ENCODE results near the gene LIG3.
A peak's percentile ranks its signal among the peaks of the same experiment; 100 is the strongest.
"Not testable (repeated sequence)": the region's sequence is repeated elsewhere in the genome, so short reads cannot be mapped to it uniquely, and the experiment has no call there.

Gene LIG3

DNA sequence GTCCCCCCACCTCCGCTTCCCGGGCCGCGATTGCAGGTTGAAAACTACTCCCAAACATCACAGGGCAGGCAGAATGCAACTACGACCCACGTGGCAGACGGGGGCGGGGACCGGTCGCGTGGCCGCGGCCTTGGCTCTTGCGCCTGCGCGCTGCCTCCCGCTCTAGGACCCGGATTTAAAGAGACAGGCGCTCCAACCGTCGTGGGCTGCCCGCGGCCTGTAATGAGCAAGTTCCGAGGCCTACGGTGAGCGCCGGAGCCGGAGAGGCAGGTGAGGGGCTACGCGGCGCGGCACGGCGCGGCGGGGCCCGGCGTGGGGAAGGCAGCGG is at the start of gene LIG3:
Gene LIG3 (plus strand): TSS at position 160 of the 328 bp plus-strand sequence. CDS start 2,494 bp downstream, outside the sequence.
- peak; percentile 96 for DNase-seq

DNA sequence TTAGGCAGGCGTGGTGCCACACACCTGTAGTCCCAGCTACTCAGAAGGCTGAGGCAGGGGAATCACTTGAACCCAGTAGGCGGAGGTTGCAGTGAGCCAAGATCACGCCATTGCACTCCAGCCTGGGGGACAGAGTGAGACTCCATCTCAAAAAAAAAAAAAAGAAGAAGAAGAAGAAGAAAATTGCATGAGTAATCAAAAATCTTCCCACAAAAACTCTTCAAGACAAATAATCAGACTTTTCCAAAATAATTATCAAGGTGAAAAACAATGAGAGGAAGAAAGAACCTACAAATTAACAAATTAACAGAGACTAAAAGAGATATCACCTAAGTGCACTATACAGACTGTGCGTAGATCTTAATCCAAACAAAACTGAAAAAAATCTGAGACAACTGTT is 29.5 kb upstream of the LIG3 start:
- DNase-seq, result not testable (repeated sequence)

DNA sequence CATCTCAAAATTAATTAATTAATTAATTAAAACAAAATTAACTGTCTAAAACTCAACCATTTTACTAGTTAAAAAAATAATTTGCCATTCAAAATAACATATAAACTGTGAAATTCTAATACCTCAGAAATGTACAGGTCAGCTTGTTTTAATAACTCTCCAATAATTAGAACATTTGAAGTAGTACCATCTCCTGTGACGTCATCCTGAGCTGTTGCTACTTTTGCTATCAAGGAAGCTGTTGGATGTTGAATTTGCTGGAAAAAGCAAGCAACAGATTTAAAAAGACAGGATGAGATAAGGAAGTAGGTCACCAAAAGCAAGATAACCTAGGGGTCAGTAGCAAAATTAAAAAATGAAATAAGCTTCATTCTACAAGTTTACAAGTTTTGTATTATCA is 21.9 kb upstream of the LIG3 start:
- no peak for DNase-seq

DNA sequence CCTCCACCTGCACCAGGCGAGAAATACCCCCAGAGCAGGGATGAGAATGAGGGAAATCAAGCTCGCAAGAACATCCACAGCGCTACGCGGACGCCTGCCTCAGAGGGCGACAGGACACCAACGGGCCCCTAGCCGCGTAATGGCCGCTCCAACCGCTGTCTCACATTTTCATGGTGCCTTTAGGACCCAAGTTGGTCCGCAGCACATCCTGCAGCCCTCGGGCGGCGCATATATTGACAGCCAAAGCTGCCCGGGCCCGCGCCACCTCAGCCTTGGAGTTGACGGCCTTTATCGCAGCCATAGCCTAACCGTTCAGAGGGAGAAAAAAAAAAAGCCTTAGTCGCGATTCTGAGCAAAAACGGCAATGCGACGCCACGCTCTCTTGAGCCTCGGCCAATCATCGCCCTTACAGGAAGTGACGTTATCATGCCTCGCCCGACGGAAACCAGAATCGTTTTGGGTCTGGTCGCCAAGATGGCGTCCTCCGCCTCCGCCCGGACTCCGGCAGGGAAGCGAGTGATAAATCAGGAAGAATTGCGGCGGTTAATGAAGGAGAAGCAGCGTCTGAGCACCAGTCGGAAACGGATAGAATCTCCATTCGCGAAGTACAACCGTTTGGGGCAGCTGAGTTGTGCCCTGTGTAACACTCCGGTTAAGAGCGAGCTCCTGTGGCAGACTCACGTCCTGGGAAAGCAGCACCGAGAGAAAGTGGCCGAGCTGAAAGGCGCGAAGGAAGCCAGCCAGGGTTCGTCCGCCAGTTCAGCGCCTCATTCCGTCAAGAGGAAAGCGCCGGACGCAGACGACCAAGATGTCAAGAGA is 19.0 kb upstream of the LIG3 start, which contains the start of the genes CCT6B and ZNF830:
Gene CCT6B (minus strand): TSS at position 368 of the 819 bp plus-strand sequence. CDS start 67 bp downstream, at position 301.
Gene ZNF830 (plus strand): TSS at position 448 of the 819 bp plus-strand sequence. CDS start 27 bp downstream, at position 475.
- DNase-seq, result peak; percentile 87

DNA sequence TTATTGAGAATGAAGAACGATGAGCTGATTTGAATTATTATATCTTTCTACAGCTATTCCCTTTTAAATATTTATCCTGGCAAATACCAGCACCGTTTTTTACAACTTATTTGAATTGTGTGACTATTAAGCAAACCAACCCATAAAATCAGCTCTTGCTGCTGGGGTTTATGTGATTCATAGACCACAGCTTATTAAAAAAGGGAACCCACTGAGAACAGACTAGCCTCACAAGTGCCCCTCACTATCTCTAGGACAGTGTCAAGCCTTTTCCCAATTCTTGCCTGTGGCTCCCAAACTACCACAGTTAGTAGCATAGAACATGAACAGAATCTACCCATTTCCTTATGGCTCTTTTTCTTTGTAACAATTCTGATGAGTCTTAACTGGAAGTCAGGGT is 6.1 kb upstream of the LIG3 start:
- DNase-seq, result no peak

DNA sequence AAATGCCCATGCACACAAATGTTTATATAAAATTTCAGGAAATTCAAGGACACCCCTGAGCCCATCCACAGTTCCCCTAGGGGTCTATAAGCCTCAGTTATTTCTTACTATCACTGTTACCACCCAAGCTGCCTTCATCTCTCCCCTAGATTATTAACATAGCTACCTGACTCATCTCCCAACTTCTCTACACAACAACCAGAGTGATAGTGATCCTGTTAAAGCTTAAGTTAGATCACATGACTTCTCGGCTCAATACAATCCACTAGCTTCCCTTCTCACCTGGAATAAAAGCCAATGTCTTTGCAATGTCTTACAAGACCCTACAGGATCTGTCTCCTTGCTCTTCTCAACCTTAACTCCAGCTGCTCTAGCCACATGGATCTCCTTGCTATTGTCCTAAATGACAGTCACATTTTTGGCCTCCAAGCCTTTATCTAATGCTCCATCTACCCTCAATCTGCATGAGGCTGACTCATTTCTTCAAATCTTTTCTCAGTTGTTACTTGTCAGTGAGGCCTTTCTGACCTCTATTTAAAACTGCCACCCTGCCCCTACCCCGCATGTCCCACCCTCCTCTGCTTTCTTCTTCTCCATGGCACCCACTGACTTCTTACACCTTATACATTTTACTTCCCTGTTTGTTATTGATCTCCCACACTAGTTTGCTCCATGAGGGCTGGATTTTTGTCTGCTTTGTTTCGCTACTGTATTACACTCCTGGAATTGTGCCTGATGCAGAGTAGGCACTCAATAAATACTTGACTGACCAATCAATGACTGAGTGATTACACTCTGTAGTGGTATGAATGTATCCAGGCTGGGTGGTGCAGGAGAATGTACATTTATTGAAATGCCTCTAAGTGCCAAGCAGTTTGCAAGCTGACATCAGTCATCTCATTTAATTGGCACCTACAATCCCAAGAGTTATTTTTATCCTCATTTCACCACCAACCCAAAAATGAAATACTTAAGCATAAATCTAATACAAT is 5.2 kb upstream of the LIG3 start:
- DNase-seq, result no peak

DNA sequence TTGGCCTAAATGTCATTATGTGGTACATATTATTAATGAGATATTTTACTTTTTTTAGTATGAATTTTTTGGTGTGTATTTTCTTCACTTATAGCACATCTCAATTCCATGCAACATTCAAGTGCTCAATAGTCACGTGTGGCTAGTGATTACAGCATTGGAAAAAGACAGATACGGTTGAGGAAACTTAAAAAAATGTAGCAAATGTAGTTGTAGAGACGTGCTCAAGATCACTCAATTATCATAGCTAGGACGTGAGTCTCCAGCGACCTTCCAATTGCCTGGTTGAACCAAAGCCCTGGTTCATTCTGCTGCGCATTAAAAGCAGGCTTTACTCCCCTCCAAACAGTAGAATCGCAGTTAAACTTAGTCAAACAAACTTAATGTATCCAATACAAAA is 1.2 kb upstream of the LIG3 start:
- DNase-seq, result no peak

DNA sequence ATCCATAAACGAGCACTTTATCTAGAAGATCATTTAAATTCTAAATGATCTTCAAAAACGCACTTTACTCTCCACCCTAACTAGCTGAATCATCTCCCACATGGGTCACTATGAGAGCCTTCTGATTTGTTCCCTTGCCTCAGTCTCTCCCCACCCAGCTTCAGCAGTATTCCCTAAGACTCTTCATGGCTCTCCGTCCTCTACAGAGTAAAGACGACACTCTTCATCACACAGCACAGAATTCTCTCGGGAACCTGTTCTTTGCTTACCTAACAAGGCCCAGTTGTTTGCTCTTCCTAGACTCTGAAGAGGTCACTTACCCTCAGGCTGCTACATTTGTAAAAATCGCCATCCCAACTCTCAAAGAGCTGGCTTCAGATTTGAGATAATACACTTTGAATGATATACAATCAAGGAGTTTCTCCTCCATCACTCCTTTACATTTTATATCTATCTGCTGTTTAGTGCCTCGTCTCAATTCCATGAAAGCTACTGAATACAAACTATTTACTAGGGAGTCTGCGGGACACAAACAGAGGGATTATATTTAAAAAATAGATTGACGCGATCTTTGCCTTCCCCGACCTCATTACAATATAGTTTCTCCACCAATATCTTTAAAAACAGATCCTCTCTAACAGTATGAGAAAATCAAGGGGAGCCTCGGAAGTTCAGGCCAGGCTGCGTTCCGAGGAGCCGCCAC is 511 bp upstream of the LIG3 start:
- DNase-seq, result no peak

DNA sequence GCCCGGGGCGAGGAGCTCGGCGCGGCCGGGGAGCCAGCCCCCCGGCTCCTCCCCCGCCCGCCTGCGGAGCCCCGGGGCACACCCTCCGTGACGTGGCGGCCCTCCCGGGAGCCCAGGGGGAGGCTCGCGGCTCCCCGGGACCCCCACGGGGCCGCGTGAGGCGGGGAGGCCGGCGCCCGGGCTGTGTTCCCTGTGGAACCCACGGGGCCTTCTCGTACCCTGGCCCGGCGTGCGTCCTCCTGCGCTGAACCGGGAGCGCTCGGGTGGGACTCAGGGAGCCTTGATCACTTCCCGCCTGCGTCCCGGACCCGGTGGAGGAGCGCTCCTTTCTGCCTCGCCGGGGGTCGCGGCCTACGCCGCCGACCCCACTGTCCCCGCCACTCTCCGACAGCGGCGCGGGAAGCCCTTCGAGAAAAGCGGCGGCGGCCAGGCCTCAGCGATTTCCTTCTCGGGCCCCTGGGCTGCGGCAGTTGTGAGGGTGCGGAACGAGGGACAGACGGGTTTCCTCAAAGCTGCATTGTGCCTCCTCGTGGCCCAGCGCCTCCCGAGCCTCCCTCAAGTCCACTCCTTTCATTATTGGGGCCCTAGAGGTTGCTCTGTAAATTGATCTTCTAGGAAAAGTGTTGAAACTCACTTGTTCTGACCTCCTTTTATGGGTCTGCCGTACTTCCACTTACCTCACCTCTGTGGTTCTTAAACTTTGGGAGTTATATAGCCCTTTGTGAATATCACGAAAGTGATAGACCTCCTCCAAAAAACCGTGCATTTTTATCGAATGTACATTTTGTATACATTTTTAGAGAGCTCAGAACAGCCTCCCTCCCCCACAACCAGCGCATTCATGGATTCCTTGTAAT is 597 bp downstream of the LIG3 start:
- DNase-seq, result peak; percentile 85

DNA sequence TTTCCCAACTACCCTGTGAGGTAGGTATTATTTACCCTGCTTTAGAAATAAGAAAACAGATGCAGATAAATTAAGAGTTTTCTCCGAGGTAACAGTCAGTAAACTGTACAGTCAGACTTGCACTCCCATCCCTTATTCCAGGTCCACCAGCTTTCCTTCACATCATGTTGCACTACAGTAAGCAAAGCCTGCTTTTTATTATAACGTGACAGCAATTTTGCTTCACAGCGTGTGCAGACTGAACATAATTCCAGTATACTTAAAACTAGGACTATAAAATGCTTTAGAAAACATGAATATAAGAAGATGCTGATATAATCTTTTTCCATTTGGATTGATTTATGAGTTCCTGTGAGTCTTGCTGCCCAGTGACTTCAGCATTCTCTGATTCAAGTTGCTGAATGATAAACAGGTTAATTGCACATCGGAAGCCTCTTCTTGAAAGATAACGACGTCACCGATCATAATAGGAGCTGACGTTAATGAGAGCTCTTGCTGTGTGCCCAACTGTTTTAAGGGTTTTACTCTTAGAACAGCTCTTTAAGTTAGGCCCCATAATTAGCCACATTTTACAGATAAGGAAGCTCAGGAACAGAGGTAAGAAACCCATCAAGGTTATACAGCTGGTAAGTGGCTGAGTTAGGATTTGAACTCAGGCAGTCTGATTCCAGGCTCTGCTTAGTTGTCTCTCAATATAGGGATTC is 1.4 kb downstream of the LIG3 start:
- DNase-seq, result no peak

DNA sequence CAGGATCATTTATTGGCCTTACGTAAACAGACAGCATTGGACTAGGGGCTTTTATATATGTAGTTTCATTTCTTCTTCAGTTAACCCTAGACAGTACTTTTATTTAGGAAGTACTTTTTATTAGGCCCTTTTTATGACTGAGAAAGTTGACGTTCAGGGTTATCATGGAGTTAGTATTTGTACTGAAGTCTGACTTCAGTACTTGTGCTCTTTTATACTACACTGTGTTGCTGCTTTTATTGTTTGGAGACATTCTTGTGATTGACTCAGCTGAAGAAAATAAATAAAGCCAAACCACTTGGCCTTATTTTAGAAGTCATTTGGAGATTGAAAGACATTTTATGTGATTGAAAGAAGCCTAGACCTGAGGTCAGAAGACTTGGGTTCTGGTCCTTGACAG is 6.9 kb downstream of the LIG3 start:
- no peak for DNase-seq

DNA sequence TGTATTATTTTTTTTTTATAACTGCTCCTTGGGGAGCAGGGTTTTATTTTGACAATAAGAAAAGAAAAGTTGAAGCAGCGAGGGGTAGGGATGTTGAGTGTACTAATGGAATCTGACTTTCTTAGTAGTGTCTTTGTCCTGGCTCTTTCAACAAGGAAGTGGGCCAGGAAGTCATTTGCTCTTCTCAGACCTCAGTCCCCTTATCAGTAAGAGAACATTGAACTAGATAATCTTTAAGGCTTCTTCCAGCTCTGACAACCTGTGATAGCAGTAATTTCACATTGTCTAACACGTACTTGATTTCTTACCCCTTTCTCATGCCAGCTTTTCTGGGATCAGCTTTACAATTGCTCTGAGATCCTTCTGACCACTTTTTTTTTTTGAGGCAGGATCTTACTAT is 8.3 kb downstream of the LIG3 start:
- DNase-seq, result no peak

DNA sequence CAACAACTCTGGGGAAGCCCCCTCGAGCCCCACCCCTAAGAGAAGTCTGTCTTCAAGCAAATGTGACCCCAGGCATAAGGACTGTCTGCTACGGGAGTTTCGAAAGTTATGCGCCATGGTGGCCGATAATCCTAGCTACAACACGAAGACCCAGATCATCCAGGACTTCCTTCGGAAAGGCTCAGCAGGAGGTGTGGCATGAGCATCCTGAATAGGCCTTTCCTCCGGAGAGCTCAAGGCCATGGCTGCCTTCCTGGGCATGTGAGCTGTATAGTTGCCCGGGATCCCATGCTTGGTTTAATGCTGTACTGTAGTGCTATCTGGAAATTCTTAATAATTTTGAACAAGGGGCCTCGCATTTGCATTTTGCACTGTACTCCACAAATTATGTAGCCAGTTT is 9.2 kb downstream of the LIG3 start:
- DNase-seq, result no peak

DNA sequence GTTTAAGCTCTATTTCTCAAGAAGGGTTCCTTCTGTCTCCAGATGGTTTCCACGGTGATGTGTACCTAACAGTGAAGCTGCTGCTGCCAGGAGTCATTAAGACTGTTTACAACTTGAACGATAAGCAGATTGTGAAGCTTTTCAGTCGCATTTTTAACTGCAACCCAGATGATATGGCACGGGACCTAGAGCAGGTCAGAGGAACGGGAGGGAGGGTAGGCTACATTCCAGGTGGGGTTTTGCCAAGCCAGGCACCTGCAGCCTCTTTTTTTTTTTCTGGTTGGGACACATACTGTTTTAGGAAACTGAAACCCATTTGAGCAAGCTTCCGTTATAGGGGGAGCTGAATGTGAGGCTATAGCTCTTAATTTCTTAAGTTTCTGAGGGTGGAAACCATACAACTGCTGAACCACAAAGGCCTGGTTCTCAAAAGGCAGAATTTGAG is 10.6 kb downstream of the LIG3 start:
- no peak for DNase-seq

DNA sequence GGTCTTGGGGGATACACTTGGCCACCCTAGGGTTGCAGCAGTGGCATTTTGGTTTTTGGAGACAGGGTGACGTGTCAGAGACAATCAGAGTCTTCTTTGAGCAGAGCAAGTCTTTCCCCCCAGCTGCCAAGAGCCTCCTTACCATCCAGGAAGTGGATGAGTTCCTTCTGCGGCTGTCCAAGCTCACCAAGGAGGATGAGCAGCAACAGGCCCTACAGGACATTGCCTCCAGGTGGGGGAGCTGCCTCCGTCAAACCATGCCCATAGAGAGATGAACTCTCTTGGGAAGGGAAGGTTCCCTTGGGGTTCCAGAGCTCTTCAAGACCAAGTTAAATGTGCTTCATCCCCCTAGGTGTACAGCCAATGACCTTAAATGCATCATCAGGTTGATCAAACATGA is 11.3 kb downstream of the LIG3 start:
- DNase-seq, result no peak

DNA sequence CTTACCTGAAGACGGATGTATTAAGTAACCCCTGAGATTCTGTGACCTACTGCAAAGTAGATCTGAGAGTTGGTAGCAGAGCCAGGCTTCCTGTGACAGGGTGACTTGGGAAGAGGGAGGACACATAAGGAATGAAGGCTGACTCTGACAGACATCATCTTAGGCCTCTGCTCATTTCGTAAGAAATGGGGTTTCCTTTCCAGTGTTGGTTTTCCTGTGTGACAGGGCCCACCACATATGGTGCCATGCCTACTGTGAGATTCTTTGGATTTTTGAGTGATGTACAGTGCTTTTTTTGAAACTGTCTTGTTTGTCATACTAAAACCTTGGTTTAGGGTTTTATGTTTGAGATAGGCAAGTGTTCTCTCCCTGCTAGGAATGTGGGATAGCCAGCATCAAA is 12.7 kb downstream of the LIG3 start:
- DNase-seq, result no peak

DNA sequence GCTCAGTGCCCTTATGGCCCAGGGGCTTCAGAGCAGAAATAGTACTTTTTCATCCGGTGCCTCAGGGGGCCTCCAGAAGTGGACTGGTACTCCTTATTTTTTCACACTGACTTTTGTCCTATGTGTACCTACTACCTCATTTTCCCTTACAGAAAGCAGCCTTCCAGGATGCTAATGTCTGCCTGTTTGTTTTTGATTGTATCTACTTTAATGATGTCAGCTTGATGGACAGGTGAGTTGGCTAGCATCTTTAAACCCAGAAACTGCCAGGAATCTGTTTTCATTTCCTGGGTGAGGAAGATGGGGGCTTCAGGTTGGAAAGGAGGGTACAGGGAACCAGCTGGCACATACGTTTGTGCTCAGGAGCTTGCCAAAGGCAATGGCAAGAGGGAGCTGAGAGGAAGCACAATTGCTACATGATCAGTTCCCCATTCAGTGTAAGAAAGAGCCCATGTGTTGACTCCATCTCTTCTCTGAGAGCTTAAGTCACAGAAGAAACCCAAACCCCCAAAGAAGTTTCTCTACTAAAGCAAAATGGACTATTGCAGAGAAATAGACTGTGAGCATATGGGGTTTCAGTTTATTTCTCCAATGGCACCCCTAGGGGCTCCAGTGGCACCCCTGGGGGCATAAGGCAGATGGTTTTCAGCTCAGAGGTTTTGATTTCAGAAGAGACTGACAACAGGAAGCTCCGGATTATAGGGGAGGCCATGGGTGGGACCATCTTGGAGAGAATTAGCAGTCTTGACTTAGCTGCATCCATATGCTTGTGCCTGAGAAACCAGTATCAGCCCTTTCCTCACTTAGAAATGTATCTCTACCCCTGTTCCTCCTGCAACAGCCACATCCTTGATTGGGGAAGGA is 16.3 kb downstream of the LIG3 start:
- DNase-seq, result no peak

DNA sequence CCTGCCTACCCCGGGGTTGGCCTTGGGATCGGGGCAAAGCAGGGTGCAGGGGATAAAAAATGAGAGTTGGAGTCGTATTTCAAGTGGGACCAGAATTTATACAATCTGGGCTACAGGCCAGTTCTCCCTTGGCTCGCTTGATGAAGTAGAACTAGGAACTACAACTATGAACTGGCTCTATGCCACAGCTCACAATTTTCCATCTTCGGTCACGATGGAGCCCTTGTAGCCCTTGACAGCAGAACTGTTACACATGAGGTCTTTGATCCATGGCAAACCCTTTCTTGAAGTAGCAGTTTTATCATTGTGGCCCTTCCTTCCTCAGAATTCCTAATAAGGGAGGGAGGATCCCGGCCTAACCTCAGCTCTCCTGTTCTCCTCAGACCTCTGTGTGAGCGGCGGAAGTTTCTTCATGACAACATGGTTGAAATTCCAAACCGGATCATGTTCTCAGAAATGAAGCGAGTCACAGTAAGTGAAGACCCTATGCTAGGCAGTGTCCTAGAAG is 17.1 kb downstream of the LIG3 start:
- DNase-seq, result no peak

DNA sequence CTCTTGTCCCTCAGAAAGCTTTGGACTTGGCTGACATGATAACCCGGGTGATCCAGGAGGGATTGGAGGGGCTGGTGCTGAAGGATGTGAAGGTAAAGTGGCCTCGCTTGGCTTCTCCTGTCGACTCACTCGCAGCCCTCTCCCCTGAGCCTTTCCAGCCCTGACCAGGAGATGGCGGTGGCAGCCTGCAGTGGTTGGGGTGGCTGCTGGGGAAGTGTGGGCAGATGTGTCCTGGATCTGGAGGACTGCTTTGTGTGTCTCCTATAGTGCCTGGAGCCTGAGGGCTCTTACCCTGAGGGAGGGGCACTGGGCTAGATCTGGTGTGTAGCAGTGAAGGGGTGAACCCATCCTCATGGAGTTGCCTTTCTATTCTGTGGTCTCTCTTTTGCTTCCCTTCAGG is 17.9 kb downstream of the LIG3 start:
- peak; percentile 80 for DNase-seq

DNA sequence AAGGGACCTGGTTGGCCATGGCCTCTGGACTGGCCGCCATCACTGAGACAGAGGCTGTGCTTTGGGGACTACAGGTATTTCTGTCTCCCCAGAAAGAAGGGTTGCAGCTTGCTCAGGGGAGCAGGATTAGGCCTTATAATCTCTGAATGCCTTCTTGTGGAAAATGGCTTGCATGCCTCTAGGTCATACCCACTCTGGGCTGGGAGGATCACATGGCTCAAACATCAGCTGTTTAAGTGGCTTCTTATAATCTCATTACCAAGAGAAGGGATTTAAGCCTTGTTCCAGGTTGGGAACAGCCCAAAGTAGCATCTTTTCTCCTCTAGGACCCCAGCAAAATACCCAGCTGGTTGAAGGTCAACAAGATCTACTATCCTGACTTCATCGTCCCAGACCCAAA is 19.1 kb downstream of the LIG3 start:
- DNase-seq, result no peak
